ENCODE results near the gene TRPC1.
A peak's percentile ranks its signal among the peaks of the same experiment; 100 is the strongest.

The TRPC1 gene

GRCh38 chr3:142768338-142768737 is 44.5 kb downstream of the TRPC1 start:
- DNase-seq: no peak

DNA sequence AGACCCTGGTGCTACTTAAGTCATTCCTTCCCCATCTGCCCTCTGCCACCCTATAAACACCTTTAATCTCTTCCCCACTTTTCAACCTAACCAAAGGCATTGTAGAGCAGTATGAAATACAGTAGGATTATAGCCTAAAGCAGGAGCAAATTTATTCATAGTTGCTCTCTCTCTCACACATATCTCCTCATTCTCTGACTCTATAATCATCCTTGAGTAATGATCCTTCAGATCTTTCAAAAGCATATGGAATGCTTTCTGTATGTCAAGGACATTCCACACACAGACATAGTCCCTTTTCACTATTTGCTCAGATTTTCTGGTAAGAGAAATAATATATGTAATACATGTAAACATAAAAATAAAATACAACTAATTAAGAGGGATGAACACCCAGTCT is 54.1 kb downstream of the TRPC1 start:
- no peak for DNase-seq

- DNase-seq: no peak
Measured at GRCh38 chr3:142778541-142778940, 54.7 kb downstream of the TRPC1 start.

DNA sequence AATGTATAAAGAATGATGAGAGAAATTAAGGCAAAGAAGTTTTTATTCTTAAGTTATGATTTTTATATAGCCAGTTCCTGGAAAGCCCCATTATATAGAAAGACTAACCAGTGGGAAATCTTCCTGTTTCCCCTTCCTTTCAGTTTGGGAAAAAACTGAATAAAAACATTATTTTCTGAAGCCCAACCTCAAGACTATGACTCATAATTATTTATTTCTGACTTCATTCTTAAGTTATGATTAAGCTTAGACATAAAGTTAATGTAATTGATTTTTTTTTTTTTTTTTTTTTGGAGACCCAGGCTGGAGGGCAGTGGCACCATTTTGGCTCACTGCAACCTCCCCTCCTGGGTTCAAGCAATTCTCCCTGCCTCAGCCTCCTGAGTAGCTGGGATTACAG is 55.8 kb downstream of the TRPC1 start:
- DNase-seq: no peak

DNA sequence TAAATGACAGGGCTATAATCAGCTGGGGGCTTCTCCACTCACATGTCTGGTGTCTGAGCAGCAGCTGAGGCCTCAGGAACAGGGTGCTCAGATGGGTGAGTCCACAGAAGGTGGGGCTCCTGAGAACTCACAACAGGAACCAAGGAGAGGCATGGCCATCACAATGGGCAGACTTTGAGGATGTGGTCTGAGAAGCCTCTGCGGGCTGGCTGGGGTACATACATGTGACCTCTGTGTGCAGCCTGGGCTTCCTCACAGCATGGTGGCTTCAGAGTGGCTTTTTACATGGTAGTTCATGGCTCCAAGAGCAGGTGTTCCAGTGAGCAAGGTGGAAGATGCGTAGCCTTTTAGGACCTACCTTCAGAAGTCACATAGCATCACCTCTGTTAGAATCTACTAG is 58.8 kb downstream of the TRPC1 start:
- no peak for DNase-seq

DNA sequence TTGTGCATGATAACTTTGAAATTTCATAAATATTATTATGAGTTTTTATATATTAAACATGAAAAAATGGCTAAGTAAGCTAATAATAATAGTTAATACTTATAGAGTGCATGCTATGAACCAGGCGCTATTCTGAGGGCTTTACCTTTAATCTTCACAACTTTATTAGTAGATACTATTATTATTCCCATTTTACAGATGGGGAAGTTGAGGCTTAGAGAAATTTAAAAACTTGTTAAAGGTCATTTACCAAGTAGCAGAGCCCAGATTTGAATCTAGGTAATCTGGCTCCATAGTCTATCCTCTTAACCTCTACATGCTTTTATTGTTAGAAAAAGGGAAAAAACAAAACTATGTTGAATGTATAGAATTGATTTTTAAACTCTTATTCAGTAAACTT is 60.4 kb downstream of the TRPC1 start:
- DNase-seq: no peak

GRCh38 chr3:142785996-142786395 is 62.2 kb downstream of the TRPC1 start:
- DNase-seq: no peak

DNA sequence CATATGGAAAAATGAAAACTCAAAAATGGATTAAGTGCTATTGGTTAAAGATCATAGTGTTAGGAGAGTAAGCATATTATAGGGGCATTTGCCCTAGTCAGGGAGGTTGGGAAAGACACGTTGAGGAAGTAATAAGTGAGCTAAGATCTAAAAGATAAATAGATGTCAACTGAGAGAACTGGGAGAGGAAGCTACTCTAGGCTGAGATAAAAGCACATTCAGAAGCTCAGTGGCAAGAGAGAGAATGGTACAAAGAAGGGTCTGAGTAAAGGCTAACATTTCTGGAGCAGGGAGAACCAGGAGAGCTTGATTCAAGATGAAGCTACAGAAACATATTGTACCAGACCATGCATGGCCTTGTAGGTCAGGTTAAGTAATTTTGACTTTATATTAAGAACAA is 63.9 kb downstream of the TRPC1 start:
- DNase-seq: no peak

DNA sequence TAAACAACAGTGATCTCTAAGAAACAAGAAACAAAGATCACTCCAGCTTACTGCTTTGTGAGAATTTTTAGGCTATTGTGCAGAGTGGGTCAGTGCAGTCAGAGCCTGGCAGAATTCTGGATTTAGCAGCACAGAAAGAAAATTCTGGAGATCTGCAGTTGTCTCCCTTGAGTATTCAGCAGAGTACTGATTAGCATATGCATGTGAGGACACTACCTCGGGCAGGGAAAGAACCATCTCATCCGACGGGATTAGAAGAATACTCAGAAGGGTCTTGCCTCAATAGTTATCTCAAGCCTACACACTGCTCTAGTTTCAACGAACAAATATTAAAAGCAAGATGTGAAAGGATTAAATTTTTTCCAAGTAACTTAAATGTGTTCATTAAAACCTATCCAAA is 70.7 kb downstream of the TRPC1 start:
- DNase-seq: no peak

GRCh38 chr3:142795332-142795731 is 71.5 kb downstream of the TRPC1 start:
- no peak for DNase-seq

DNA sequence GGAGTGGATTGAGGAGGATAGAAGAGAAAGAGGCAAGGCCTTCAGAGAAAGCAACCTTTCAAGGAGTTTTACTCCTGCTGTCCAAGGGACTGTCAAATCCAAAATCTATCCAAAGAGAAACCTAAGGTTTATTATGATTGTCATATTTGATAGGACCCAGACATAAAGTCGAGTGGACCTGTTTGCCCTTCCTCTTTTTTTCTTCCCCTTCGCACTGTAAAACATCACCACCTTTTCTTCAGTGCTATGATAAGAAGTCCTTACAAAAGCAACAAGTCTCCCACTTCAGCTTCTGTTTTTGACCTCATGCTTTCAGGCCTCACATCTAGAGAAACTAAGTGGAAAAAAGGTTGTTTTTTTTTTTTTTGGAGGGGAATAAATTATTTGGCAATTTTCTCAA is 73.0 kb downstream of the TRPC1 start:
- DNase-seq: no peak

DNA sequence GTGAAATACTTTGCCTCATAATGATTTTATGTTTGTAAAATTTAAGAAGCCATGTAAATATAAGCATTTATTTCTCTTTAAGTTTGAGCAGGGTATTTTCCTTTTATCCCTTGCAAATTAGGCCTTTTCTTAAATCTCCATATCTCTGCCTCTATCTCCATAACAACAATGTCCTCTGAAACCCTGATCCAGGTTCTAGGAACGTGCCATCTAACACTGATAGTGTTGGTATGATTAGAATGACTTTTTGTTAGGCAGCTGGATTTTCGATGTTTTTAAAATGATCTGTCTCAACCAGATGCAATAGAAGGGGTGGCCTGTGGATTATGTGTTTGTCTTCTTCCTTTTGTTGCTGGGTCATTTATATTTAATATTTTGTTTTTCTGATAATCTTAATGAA is 77.9 kb downstream of the TRPC1 start:
- DNase-seq: no peak

GRCh38 chr3:142802891-142803290 is 79.1 kb downstream of the TRPC1 start:
- no peak for DNase-seq

DNA sequence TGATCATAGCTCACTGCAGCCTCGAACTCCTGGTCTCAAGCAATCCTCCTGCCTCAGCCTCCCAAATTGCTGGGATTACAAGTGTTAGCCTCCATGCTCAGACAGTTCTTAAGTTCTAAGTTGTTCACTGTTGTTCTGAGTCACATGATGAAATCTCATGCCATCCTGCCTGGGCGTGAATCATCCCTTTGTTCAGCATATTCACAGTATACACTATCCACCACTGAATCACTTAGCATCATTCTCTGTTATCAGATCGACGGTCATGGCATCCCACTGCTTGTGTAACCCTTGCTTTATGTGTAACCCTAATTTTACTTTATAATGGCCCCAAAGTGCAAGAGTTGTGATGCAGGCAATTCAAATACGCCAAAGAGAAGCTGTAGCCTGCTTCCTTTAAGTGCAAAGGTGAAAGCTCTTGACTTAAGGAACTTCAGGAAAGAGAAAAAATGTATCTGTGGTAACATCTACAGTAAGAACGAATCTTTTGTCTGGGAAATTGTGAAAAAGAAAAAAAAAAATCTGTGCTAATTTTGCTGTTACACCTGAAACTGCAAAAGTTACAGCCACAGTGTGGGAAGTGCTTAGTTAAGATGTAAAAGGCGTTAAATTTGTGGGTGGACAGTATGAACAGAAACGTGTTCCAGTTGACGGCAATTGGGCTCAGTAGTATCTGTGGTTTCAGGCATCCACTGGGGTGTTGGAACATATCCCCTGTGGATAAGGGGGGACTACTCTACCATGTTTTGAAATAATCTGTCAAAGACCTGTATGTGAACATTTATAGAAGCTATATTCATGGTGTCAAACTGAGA is 84.5 kb downstream of the TRPC1 start:
- no peak for DNase-seq

DNA sequence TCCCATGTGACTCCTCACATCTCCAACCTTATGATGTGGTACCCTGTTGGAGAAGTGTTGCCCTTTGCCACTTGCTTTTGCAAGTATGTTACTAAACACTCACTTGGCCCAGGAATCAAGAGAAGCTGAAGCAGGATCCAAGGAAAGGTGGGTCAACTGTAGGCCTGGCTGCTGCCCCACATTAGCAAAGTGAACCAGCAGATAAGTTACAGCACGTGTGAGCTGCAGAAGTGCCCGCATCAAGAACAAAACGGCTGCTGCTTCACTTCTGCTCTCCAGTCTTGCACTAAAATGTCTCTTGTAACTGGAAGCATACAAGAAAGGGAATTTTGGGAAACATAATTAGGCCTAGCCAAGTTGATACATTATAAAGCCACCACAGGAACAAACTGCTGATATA is 85.4 kb downstream of the TRPC1 start:
- no peak for DNase-seq

- no peak for DNase-seq
Measured at GRCh38 chr3:142815803-142816202, 92.0 kb downstream of the TRPC1 start.

DNA sequence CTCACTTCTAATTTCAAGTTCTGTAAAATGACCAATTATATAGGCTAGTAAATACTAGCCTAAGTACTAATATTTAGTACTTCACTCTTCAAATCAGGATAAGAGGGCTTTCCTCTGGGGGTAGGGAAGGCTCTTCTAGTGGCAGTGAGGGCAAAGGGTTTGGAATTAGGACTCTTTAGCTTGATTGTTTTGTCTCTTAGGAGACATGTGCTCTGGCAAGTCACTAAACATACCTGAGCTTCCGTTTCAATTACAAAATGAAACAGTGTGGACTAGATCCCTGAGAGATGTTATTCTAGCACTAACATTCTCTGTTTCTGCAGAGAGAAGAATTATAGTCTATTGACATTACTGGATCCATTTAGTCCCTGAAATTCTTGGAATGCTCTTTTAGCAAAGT is 93.5 kb downstream of the TRPC1 start:
- no peak for DNase-seq

DNA sequence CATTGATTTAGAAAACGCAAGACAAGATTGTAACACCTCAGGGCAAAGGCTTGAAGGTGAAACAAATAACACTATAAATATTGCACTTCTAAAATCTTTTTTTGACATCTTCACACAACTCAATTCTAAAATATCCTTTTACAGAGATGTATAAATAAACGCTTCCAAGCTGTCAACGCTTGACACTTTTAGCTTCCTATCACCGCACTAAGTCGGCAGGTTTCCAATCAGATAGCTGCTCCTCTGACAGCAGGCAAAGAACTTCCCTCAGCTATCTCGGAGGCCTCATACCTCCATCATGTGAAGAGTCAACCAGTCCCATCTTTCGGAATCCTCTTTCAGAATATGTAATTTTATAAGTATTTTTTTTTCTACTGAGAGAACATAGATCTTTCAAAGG is 94.1 kb downstream of the TRPC1 start:
- DNase-seq: no peak

- no peak for DNase-seq
Measured at GRCh38 chr3:142818651-142819050, 94.8 kb downstream of the TRPC1 start.

GRCh38 chr3:142819179-142819578 is 95.3 kb downstream of the TRPC1 start:
- DNase-seq: no peak

DNA sequence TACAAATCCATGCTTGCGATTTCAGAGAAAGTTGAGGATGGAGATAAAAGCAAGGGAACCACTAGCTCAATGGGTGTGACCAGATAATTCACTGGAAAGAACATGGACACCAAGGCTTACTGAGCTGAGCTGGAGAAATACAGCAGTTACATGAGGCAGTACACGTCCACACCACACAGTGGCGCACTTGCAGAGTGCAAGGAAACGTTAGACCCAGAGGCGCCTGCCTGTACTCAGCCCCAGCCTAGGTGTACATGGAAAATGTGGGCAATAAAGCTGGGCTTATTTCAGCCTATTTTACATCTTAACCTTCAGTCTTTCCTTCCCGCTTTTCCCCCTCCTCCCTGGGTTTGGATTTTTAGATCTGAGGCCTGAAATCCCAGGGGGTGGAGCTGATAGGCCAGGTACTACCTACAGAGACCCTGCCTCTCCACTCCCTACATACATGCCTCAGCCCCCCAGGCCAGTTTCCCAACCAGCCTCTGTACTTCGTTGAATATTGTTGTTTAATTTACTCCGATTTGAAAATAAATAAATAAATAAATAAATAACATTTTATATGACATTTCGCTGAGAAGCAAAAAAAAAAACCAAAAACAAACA is 105.0 kb downstream of the TRPC1 start:
- peak; percentile 38 for DNase-seq

GRCh38 chr3:142837526-142837925 is 113.7 kb downstream of the TRPC1 start:
- DNase-seq: no peak

DNA sequence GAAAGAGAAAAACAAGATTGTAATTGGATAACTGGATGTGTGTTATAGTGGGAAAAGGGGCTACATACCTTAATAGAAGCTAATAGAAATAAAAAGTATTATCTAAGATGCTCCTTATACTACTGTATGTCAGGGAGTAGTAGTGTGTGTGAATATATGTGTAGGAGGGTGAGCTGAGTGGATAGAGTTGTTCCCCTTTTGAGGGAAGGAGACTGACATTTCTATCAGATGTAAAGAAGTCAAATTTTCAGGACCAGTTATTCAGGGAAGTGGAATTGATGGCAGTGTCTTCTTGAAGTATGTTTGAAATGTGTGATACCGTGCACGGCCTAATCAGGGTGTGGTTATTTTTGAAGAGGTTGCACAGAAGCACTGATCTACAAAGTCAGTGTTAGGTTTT is 116.0 kb downstream of the TRPC1 start:
- DNase-seq: no peak

- no peak for DNase-seq
Measured at GRCh38 chr3:142844339-142844977, 120.6 kb downstream of the TRPC1 start.
